GM13977 (cell line): ENCODE results near the gene NRGN.

ENCODE experiments used
- DNase-seq: peaks from one replicate; pipeline ENCODE4 v3.0.0; 2012; ENCODE audit warnings: low spot score
- CTCF ChIP-seq: IDR thresholded peaks from 2 replicates; pipeline ENCODE4 v1.5.1; 2012; ENCODE audit warnings: mild to moderate bottlenecking, control low read depth; ENCODE audit not compliant: insufficient read depth; ENCODE audit errors: extremely low read depth, missing control alignments
- in situ Hi-C: fragments of 300-500 bp; cut with MboI; formaldehyde crosslinking; loops from one replicate; pipeline ENCODE4 v1.12.0; 2022; ENCODE audit warnings: low sequenced_read_pairs, low pct_unique_long_range_greater_than_20kb, mixed read lengths, inconsistent platforms; ENCODE audit not compliant: unreplicated experiment

Gene NRGN

DNA sequence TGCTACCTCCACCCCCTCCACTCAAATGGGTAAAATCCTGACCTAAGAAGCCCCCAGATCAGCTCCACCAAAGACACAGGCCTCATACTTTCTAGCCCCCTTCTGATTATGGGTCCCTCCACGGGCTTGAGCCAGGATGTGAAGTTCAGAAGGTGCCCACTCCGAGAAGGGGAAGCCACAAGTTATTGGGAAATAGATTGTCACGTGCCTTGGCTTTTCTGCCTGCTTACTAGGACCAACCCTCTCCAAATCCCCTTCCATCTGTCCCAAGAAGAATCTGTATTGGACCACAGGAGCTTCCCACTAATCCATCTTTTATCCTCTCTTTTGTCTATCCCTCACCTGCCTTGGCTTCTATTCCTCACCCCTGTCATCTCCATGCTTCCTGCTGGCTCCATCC, 3.0 kb upstream of the NRGN start:
- in situ Hi-C loops = no loop called here
- no peak for TF ChIP-seq CTCF
- DNase-seq = no peak

DNA sequence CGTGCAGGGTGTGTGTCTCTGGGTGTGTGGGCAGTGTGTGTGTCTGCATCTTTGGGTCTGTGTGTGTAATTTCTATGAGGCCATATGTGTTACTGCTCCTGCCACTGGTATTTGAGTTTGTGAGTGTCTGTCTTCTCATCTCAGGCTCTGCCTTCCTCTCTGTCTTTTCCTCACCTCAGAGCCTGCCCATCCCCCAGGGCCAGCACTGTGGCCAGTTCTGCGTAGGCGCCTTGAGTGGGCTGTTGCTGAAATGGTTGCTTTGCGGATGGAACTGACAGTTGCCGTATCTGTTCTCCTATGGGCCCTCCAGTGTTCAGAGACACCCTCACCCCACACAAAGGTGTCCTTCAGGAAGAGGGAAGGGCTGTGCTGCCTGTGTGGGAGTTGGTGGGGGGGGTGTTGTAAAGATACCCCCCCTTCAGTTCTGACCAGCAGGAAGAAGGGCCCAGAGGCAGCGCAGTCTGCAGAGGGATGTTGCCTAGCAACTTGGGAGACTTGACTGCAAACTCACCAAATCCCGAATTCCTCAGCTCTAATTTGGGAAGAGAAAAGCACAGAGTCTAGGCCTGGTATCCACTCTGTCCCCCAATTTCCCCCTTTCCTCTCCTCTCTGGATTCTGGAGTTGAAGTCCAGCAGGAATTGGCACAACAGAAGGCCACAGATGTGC, 2.0 kb upstream of the NRGN start:
- in situ Hi-C loops = no loop called here

DNA sequence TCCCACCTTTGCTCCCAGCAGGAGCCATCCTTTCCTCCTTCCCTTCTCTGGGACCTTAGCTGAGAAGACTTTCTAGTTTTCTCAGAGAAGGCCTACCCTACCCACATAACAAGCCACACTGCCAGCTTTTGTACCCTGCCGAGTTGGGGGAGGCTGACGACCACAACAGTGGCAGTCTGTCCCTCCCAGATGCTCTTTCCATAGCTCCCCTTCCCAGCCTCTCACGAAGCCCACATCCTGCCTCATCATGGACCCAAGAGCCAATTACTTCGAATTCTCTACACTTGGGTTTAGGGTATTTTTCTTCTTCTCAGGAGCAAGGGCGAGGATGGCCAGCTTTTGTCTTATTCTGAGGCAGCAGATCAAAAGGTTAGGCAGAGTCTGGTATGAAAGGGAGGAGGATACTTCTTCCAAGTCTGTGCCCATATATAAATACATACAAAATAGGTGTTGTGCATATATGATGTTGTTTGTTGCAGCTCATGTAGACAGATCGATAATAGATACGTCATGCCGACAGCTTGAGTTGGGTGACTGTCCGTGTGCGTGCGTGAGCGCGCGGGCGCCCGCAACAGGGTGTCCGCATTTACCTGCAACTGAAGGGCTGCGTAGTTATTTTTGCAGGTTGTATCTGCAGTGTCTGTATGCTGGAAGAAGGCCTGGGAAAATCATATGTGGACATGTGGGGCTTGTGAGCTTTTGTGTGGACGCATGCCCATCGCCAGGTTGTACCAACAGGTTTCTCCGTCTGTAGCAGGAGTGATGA, 846 bp upstream of the NRGN start:
- in situ Hi-C loops = no loop called here
- no peak for DNase-seq
- TF ChIP-seq CTCF = no peak

More for the DNA sequence above, 2.0 kb upstream of the NRGN start:
- no peak for TF ChIP-seq CTCF
- DNase-seq = no peak

GRCh38 chr11:124740277-124740882, 638 bp downstream of the NRGN start:
- peak; percentile 74 for DNase-seq
- in situ Hi-C loops = no loop called here
- TF ChIP-seq CTCF = peak; percentile 62

- TF ChIP-seq CTCF = no peak
- in situ Hi-C loops = no loop called here
- no peak for DNase-seq
Measured at GRCh38 chr11:124742555-124742954, 2.8 kb downstream of the NRGN start.

- in situ Hi-C loops = no loop called here
- DNase-seq = no peak
Measured at GRCh38 chr11:124743050-124743449, 3.3 kb downstream of the NRGN start.

More at GRCh38 chr11:124743050-124743449, 3.3 kb downstream of the NRGN start:
- no peak for TF ChIP-seq CTCF
